SIG-M5 (cell line): Measurements from ENCODE around the gene RTEL1.

Source experiments
- DNase-seq: peaks from one replicate; lab custom pipeline; 2025; lab: John Stamatoyannopoulos, UW

The RTEL1 gene

DNA sequence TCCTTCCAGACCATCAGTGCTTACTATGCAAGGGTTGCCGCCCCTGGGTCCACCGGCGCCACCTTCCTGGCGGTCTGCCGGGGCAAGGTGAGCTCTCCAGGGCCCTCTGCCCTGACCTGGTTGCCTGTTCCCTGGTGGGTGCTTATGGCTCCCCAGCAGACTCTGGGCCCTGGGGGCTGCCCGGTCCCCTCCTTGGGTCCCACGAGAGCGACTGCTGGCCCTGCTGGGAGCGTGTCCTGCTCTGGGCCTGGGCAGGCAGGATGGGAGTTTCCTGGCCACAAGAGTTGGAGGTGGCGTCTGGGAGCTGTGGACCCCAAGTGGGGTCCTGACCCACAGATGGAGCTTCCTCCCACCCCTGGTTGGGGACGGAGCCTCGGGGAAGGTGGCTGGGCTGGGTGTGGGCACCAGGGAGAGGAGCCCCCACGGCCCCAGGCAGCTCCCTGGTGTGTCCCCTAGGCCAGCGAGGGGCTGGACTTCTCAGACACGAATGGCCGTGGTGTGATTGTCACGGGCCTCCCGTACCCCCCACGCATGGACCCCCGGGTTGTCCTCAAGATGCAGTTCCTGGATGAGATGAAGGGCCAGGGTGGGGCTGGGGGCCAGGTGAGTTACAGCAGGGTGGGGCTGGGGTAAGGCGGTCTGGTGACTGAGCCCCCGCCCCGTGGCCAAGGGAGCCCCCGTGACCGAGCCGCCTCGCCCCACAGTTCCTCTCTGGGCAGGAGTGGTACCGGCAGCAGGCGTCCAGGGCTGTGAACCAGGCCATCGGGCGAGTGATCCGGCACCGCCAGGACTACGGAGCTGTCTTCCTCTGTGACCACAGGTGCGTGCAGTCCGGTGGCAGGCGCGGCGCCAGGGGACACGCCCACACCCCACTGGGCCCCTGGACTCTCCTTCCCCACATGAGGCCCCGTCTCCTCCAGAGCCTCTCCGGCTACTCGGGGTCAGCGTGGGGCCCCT lies 31.2 kb downstream of the RTEL1 start:
- DNase-seq: no peak

DNA sequence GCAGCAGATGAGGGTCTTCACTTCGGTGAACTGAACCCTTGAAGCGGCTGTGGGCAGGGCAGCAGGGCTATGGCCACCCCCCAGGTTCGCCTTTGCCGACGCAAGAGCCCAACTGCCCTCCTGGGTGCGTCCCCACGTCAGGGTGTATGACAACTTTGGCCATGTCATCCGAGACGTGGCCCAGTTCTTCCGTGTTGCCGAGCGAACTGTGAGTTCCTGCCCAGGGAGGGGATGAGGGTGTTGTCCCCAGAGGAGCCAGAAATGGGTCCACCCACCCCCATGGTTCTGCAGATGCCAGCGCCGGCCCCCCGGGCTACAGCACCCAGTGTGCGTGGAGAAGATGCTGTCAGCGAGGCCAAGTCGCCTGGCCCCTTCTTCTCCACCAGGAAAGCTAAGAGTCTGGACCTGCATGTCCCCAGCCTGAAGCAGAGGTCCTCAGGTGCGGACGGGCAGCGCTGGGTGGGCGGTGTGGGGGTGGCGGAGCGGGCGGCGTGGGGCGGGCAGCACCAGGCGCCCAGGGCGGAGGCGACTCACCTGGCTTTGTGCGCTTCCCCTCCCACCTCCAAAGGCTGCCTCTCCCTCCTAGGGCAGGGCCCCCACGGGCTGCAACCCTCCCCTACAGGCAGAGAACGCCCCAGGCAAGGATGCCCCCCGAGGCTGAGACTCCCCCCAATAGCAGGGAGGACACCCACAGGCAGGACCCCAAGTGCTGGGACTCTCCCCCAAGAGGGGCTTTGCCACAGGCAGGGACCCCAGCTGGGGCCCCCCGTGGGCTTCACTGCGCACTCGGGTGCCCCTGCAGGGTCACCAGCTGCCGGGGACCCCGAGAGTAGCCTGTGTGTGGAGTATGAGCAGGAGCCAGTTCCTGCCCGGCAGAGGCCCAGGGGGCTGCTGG lies 32.1 kb downstream of the RTEL1 start:
- no peak for DNase-seq

DNA sequence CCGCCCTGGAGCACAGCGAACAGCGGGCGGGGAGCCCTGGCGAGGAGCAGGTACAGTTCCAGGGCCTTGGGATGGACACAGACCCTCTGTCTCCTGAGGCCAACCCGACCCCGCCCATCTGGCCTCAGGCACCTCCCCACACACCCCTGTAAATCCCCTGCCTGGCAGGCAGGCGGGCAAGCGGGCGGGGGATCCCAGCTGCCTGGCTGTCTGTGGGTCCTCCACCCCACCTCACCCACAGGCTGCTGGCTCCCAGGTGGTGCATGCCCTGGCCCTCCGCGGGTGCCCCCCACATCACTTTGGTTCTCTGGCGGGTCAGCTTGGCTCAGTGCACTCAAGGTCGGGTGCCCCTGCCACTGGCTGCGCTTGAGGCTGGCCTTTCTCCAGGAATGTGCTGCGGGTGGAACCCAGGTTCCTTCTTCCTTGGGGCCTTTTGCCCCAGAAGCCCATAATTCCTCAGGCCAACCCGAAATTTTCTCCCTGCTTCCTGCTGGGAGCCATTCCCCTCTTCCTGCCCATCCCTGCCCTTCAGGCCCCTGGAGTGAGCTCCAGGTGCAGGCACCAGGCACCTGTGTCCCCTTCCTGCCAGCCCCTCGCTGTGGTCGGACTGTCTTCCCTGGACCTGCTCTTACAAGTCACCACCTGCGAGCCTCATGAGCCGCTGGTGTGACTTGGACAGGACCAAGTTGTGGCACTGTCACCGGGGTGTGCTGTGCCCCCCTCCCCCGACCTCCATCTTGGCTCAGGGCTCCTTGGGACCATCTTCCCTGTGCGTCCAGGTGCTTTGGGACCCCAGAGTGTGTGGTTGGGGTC lies 33.0 kb downstream of the RTEL1 start:
- DNase-seq: no peak

DNA sequence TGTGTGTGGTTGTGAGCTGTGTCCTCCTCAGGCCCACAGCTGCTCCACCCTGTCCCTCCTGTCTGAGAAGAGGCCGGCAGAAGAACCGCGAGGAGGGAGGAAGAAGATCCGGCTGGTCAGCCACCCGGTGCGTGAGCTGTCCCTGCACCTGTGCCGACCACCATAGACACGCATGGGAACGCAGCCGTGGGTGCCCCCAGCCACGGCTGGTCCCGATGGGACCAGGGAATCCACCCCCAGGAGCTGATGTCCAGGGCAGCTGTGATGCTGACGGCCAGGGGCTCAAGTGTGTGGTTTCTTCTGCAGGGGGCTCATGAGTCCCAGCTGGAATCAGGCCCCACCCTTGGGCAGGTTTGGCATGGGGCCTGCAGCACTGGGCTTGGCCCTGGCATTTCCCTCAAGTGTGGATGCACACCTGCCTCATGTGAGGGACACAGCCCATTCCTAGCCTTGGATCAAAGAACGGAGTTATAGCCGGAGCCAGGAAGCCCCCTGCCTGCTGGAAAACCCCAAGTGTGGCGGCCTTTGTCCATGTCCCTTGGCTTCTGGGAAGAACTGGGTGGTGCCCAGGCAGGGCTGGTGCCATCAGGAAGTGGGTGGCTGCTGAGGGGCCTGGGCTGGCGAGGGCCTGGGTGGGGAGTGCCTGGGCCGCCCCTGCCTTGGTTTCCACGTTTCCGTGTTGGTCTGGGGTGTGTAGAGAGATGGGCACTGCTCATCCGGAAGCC lies 33.8 kb downstream of the RTEL1 start:
- DNase-seq: no peak

DNA sequence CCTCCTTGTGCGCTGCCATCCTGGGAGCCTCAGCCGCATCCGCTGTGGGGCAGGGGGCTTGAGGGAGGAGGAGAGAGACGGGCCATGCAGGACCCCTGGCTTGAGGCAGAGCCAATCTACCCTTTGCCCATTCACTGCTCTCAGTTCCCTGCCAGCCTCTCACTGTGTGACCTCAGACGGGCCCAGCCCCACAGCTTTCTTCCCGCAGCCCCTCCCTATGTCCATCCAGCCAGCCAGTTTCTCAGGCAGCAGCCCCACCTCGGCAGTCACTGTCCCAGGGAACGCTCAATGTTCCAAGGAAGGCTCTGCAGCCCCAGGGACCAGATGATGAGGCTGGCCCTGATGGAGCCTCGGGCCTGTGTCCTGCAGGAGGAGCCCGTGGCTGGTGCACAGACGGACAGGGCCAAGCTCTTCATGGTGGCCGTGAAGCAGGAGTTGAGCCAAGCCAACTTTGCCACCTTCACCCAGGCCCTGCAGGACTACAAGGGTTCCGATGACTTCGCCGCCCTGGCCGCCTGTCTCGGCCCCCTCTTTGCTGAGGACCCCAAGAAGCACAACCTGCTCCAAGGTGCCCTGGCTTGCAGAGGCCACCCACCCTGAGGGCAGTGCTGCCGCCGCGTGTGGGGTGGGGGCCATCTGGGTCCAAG lies 34.4 kb downstream of the RTEL1 start:
- DNase-seq: no peak

DNA sequence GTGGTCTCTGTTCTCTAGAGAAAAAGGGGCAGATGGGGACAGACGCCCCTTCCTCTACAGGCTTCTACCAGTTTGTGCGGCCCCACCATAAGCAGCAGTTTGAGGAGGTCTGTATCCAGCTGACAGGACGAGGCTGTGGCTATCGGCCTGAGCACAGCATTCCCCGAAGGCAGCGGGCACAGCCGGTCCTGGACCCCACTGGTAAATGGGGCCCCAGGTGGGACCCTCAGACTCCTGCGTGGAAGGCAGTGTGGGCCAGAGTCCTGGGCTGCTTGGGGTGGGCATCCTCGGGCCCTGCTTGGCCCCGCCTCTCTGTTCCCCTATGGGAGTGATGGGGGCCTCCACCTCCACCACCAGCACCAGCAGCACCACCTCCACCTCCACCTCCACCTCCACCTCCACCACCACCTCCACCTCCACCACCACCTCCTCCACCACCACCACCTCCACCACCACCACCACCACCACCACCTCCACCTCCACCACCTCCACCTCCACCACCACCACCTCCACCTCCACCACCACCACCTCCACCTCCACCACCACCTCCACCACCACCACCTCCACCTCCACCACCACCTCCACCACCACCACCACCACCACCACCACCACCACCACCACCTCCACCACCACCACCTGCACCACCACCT lies 35.1 kb downstream of the RTEL1 start:
- DNase-seq: no peak

DNA sequence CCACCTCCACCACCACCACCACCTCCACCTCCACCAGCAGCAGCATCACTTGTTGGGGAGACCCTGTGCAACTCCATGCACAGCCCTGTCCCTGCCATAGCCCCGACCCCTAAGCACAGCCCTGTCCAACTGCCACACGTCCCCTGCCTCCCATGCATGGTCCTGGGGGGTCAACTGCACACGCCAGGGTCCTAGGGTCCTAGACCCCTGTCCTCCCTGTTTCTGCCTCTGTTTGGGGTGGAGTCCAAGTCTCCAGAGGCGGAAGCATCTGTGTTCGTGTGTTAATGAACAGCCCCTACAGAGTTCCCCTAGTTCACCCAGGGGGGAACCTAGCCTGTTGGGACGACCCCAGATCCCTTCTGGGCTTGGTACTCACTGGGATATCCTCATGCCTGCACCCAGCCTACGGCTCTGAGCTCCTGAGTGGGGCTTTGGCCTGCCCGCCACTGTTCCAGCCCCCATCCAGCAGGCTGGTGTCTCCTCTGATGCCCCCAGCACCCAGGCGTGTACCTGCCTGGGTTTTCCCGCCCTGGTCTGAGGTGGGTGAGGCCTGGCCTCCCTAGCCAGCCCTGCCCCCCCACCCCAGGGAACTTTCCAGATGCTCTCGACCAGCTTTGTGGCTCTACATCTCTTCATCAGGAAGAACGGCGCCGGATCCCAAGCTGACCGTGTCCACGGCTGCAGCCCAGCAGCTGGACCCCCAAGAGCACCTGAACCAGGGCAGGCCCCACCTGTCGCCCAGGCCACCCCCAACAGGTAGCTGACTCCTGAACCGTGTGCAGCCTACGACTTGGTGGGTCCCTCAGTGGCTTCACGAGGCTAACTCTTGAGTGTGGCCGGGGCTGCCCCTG lies 35.8 kb downstream of the RTEL1 start:
- DNase-seq: no peak

DNA sequence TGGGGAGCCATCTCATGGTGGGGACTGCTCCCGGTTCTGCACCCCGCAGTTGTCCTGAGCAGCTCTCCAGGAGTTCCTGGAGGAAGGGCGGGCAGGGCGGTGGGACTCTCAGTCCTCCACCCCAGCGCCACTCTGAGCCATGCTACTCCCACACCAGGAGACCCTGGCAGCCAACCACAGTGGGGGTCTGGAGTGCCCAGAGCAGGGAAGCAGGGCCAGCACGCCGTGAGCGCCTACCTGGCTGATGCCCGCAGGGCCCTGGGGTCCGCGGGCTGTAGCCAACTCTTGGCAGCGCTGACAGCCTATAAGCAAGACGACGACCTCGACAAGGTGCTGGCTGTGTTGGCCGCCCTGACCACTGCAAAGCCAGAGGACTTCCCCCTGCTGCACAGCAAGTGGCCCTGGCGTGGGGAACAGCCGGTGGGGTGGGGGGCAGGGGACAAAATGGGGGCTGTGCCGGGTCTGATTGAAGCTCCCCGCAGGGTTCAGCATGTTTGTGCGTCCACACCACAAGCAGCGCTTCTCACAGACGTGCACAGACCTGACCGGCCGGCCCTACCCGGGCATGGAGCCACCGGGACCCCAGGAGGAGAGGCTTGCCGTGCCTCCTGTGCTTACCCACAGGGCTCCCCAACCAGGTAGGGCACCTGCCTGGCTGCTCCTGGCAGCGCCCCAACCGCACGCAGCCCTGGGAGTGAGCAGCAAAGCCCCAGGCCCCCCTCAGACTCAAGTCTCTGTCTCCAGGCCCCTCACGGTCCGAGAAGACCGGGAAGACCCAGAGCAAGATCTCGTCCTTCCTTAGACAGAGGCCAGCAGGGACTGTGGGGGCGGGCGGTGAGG lies 36.7 kb downstream of the RTEL1 start:
- no peak for DNase-seq

DNA sequence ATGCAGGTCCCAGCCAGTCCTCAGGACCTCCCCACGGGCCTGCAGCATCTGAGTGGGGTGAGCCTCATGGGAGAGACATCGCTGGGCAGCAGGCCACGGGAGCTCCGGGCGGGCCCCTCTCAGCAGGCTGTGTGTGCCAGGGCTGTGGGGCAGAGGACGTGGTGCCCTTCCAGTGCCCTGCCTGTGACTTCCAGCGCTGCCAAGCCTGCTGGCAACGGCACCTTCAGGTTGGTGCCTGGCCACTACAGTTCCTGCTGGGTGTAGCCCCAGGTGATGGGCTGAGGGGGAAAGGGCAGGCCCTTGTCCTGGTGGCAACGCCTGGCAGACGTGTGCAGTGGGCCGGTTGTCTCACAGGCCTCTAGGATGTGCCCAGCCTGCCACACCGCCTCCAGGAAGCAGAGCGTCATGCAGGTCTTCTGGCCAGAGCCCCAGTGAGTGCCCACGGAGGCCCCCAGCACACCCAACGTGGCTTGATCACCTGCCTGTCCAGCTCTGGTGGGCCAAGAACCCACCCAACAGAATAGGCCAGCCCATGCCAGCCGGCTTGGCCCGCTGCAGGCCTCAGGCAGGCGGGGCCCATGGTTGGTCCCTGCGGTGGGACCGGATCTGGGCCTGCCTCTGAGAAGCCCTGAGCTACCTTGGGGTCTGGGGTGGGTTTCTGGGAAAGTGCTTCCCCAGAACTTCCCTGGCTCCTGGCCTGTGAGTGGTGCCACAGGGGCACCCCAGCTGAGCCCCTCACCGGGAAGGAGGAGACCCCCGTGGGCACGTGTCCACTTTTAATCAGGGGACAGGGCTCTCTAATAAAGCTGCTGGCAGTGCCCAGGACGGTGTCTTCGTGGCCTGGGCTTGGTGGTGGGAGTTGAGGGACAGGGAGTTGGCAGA lies 37.6 kb downstream of the RTEL1 start:
- DNase-seq: no peak

DNA sequence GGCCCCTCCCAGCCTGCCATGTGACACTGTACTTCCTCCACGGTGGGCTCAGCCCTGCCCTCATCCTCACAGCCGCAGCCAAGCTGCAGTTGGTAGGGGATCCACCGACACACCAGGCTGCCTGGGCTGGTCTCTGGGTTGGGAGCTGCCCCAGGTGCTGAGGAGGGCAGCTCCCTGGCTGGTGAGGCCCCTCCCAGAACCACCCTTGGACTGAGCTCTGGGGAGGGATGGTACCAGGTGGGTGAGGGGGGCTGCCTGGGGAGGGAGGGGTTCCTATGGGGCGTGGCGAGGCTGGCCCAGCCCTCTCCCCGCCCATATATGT lies 38.2 kb downstream of the RTEL1 start:
- DNase-seq: no peak

DNA sequence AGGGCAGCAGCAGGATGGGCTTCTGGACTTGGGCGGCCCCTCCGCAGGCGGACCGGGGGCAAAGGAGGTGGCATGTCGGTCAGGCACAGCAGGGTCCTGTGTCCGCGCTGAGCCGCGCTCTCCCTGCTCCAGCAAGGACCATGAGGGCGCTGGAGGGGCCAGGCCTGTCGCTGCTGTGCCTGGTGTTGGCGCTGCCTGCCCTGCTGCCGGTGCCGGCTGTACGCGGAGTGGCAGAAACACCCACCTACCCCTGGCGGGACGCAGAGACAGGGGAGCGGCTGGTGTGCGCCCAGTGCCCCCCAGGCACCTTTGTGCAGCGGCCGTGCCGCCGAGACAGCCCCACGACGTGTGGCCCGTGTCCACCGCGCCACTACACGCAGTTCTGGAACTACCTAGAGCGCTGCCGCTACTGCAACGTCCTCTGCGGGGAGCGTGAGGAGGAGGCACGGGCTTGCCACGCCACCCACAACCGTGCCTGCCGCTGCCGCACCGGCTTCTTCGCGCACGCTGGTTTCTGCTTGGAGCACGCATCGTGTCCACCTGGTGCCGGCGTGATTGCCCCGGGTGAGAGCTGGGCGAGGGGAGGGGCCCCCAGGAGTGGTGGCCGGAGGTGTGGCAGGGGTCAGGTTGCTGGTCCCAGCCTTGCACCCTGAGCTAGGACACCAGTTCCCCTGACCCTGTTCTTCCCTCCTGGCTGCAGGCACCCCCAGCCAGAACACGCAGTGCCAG lies 38.7 kb downstream of the RTEL1 start, which contains the start of gene TNFRSF6B:
Gene TNFRSF6B, plus strand, starts transcription at position 25 of the 729 bp plus-strand sequence. Its CDS starts 116 bp downstream, at position 141.
- DNase-seq: no peak

DNA sequence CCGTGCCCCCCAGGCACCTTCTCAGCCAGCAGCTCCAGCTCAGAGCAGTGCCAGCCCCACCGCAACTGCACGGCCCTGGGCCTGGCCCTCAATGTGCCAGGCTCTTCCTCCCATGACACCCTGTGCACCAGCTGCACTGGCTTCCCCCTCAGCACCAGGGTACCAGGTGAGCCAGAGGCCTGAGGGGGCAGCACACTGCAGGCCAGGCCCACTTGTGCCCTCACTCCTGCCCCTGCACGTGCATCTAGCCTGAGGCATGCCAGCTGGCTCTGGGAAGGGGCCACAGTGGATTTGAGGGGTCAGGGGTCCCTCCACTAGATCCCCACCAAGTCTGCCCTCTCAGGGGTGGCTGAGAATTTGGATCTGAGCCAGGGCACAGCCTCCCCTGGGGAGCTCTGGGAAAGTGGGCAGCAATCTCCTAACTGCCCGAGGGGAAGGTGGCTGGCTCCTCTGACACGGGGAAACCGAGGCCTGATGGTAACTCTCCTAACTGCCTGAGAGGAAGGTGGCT lies 39.3 kb downstream of the RTEL1 start:
- DNase-seq: no peak

DNA sequence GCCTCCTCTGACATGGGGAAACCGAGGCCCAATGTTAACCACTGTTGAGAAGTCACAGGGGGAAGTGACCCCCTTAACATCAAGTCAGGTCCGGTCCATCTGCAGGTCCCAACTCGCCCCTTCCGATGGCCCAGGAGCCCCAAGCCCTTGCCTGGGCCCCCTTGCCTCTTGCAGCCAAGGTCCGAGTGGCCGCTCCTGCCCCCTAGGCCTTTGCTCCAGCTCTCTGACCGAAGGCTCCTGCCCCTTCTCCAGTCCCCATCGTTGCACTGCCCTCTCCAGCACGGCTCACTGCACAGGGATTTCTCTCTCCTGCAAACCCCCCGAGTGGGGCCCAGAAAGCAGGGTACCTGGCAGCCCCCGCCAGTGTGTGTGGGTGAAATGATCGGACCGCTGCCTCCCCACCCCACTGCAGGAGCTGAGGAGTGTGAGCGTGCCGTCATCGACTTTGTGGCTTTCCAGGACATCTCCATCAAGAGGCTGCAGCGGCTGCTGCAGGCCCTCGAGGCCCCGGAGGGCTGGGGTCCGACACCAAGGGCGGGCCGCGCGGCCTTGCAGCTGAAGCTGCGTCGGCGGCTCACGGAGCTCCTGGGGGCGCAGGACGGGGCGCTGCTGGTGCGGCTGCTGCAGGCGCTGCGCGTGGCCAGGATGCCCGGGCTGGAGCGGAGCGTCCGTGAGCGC lies 39.9 kb downstream of the RTEL1 start:
- no peak for DNase-seq

DNA sequence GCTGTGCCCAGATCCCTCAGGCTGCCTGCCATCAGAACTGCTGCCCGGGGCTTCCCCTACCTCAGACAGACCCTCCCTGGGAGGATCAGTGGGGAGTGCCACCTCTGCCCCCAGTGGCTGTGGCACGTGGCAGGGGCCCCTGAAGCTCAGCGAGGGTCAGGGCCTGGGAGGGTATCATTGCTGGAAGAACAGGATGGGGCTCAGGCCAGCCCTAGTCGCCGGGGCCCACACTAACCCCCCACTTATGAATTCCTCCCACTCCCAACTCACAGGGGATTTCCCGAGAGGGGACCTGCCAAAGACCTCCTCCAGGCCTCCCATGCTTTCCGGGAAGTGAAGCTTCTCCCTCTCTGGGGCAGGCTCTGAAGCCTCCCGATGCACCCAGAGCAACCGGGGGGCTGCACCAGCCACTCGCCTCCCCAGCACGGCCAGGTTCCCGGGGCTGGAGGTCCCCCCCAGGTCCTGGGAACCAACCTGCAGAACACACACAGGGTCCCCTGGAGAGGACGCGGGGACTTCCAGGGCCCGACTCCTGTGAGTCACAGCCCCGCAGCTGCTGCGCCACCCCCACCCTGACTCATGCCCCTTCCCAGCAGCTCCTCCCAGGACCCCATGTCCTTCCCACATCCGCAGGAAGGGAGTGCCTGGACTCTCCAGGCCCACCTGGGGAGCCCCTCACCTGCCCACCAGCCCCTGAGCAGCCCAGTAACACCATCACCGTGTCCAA lies 40.8 kb downstream of the RTEL1 start:
- DNase-seq: no peak
